GM19351 (cell line): ENCODE data around the gene SLC6A13.
"Not testable (repeated sequence)": the region's sequence is repeated elsewhere in the genome, so short reads cannot be mapped to it uniquely, and the experiment has no call there.

Experiments used
- ATAC-seq: cut with Tn5 transposase; IDR thresholded peaks from one replicate; pipeline ENCODE4 v1.9.1; 2021; ENCODE audit warnings: mild to moderate bottlenecking, moderate library complexity; ENCODE audit not compliant: unreplicated experiment

SLC6A13 gene

GRCh38 chr12:262817-263216 is at the start of gene SLC6A13:
Gene SLC6A13 (minus strand): TSS chr12:262836. CDS start chr12:260052, 2,784 bp downstream.
- no peak for ATAC-seq

GRCh38 chr12:308511-308910 is 45.9 kb upstream of the SLC6A13 start:
- no peak for ATAC-seq

- ATAC-seq = no peak
These were observed 44.8 kb upstream of the SLC6A13 start for GRCh38 chr12:307406-307805.

DNA sequence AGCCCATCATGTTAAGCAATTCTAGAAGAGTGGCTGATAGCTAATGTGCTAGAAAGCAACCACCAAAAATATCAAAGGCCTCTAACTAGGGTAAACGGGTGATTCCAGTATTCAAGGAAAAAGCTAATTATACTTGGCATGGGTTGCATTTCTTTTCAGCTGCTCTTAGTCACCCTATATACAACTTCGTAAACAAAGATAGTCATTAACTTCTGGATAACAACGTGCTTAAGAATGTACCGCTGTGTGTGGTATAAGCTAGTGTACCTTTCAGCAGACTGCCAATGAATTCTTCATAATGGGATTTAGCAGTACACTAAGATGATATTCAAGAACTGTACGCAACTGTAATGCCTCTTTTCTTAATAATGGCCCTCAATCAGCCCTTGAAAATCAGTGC is 42.2 kb upstream of the SLC6A13 start:
- ATAC-seq = no peak

DNA sequence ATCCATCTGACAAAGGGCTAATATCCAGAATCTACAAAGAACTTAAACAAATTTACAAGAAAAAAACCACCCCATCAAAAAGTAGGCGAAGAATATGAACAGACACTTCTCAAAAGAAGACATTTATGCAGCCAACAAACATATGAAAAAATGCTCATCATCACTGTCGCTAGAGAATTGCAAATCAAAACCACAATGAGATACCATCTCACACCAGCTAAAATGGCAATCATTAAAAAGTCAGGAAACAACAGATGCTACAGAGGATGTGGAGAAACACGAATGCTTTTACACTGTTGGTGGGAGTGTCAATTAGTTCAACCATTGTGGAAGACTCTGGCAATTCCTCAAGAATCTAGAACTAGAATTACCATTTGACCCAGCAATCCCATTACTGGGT is 40.1 kb upstream of the SLC6A13 start:
- not testable (repeated sequence) for ATAC-seq

GRCh38 chr12:300166-300565 is 37.5 kb upstream of the SLC6A13 start:
- ATAC-seq = not testable (repeated sequence)

- not testable (repeated sequence) for ATAC-seq
These were observed 36.9 kb upstream of the SLC6A13 start for GRCh38 chr12:299511-299910.

- not testable (repeated sequence) for ATAC-seq
These were observed 35.4 kb upstream of the SLC6A13 start for GRCh38 chr12:298059-298458.

GRCh38 chr12:295132-295531 is 32.5 kb upstream of the SLC6A13 start:
- no peak for ATAC-seq

DNA sequence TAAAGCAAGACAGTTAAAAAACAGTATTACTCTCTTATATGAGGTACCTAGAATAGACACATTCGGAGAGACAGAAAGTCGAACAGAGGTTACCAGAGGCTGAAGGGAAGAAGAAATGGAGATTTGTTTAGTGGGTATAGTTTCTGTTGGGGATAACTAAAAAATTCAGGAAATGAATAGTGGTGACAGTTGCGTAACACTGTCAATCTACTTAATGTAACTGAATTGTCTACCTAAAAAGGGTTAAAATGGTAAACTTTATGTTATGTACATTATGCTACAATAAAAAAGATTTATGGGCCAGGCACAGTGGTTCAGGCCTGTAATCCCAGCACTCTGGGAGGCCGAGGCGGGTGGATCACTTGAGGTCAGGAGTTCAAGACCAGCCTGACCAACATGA is 30.6 kb upstream of the SLC6A13 start:
- ATAC-seq = no peak

GRCh38 chr12:292186-292585 is 29.6 kb upstream of the SLC6A13 start:
- ATAC-seq = no peak

DNA sequence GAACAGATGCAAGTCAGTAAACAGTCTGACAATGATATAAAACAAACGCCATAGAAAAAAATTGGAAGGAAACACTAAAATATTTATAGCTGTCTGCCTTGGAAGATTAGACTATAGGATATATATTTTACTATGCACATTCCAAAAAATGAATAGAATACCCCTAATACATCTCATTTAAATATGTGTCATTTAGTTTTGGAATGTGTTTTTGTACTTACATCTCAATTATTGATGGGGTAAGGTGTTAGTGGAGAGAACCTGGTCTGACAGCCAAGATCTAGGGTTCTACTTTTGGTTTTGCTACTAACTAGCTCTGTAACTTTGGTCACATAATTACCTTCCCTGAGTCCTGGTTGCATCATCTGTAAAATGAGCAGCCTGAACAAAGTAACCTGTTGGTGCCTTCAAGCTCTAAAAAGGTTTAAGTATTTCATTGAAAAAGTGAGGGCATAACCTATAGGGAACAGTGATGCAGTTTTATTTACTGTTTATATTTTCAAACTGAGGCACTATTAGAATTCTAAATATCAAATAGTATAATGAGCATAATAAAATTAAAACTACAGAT is 28.6 kb upstream of the SLC6A13 start:
- ATAC-seq = no peak

DNA sequence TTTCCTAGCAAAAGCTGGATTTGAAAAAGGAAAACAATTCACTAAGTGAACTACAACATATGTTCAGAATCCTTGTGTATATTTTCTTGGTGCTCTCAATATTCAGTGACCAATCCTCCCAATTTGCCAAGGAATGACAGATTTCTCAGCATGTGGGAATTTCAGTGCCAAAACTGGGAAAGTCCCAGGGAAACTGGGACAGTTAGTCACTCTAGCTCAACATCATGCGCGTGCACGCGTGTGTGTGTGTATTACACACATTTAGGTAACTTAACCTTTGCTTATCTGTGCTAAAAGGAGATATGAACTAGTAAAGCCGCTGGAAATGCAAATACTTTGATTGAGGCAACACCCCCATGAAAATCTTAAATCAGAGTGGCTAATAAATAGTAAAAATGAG is 26.1 kb upstream of the SLC6A13 start:
- no peak for ATAC-seq

GRCh38 chr12:286531-287300 is 24.1 kb upstream of the SLC6A13 start:
- no peak for ATAC-seq

DNA sequence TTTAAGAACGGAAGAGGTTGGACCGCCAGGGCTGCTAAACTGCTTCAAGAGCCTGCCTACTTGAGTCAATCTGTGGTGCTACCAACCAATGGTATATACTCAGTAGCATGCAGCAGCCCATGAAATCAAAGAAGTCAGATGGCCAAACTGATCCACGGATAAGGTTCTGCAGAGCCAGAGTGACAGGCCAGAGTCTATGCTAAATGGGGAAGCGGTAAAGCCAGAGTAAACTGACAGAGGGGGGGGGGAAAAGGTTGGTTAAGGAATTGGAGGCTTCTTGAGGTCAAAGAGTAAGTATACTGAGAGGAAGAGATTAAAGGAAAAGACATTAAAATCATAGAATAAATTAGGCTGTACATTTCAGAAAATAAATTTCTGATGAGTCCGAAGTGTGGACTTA is 15.4 kb upstream of the SLC6A13 start:
- no peak for ATAC-seq

GRCh38 chr12:275812-276211 is 13.2 kb upstream of the SLC6A13 start:
- no peak for ATAC-seq

DNA sequence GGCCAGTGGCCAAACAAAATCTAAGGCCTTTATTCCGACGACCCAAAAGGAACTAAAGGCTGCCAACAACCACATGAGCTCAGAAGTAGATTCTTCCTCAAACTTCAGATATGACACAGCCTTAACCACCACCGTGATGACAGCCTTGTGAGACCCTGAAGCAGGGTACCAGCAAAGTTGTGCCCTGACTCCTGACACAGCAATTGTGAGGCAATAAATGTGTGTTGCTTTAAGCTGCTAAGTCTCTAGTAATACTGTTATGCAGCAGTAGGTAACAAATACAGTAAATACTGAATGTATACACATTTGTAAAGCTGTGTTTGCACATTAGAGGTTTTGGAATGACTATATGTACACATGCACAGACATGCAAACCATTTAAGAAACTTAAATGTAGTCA is 10.7 kb upstream of the SLC6A13 start:
- ATAC-seq = no peak

DNA sequence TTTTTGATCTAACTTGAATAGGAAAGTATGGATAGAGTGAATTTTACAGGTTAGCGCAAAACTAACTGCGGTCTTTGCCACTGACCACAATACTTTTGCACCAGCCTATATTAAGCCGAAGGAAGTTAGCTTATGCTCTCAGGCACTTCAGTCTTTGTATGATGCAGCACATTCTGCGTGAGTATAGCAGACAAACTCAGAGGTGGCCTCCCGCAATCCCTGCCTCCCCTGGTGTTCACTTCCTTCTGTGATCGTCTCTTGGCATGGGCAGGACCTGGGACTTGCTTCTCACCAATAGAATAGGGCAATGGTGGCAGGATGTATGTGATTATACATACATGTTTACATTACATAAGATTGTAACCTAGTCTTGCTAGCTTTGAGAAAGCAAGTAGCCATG is 10.3 kb upstream of the SLC6A13 start:
- no peak for ATAC-seq

- ATAC-seq = no peak
These were observed 8.5 kb upstream of the SLC6A13 start for GRCh38 chr12:271161-271560.

DNA sequence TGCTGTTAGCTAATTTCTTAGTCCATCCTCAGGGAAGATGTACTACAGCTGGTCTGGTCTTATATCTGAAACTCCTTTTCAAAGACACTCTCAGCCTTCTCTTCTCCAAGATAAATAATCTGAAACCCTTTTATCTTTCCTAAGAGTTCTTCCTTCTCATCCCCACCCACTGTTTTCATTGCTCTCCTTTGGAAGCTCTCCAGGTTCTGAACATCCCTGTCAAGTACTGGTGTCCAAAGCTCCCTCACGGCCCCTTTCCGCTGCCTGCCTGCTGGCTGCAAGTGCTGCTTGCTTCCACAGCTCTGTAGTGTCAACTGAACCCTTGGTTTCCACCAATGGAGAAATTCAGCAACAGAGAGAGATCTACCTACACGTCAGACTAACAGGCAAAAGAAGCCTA is 6.6 kb upstream of the SLC6A13 start:
- no peak for ATAC-seq

- ATAC-seq = no peak
These were observed 5.8 kb upstream of the SLC6A13 start for GRCh38 chr12:268483-268840.

- no peak for ATAC-seq
These were observed 5.2 kb upstream of the SLC6A13 start for GRCh38 chr12:267581-268482.
